GM18526 (cell line): ENCODE measurements around the gene CERS6.

Experiments
- POLR2A ChIP-seq: IDR thresholded peaks from 3 replicates; pipeline ENCODE4 v1.6.1; 2011; ENCODE audit not compliant: insufficient read length; ENCODE audit errors: extremely low read depth

CERS6 gene

DNA sequence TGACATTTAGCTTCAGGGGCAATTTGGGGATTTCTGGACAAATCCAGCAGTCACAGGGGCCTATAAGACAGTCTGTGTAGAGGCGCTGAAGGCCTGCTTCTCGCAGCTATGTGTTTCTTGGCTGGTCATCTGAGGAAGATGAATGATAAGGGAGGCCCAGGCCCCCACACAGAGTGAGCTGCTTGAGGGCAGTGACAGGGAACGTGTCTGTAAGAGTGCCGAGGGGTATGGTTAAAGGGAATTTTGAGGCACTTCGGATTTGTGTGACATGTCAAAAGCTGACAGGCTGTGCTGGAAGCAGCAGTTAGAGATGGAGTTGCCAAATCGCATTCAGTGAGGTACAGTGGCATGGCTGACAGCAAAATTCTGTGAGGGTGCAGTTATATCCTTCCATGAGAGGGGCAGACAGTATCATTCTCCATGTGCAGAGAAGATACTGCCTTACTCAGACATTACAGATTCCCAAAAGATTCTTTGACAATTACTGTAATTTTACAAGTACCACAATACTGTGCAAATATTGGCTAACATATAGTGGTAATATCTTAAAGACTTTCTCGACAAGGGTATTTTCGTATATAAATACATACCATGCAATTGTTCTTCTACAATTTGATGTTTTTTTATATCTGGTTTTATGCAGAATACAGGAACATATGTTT is 74.0 kb downstream of the CERS6 start:
- TF ChIP-seq POLR2A, result no peak

DNA sequence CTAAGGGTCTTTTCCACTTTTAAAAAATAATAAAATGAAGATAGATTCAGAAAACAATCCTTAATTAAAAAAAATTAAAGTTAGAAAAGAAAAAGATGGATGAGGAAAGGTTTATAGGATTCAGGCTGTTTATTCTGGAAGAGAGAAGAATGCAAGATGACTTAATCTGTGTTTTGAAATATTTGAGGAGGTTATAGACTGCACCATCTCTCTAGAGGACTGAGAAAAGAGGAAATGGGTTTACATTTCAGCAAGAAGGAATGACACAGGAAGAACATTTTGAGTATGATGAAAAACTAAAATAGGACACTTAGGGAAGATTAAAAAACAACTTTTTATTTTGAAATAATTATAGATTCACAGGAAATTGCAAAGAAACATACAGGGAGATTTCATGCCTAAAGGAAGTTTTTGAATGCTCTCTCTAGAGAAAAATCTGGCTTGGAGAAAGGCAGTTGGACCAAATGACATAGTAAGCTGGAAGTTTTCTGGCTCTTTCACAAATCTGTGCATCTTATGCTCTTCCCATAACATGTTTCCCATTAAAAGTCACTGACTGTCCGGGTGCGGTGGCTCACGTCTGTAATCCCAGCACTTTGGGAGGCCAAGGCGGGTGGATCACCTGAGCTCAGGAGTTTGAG is 75.0 kb downstream of the CERS6 start:
- no peak for TF ChIP-seq POLR2A

- no peak for TF ChIP-seq POLR2A
Observed at GRCh38 chr2:168534926-168535325, 78.9 kb downstream of the CERS6 start.

- TF ChIP-seq POLR2A, result no peak
Observed at GRCh38 chr2:168536925-168537466, 80.9 kb downstream of the CERS6 start.

DNA sequence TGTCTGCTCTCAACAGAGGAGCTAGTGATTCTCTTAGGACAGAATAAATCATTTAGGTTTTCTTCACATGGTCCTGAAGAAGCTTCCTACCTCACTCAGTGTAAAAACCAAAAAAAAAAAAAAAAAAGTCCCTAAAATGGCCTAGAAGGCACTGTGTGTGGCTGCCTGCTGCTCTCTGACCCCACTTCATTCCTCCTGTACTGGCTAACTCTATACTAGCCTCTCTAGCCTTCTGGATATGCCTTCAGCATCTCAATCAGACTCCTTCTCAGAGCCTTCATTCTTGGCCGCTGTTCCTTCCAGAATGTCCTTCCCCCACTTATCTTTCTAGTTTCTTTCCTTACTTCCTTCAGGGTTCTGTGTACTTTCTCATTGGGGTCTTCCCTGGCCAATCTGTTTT is 82.1 kb downstream of the CERS6 start:
- no peak for TF ChIP-seq POLR2A

- TF ChIP-seq POLR2A, result no peak
Observed at GRCh38 chr2:168538534-168538933, 82.5 kb downstream of the CERS6 start.

- no peak for TF ChIP-seq POLR2A
Observed at GRCh38 chr2:168539945-168540344, 83.9 kb downstream of the CERS6 start.

- no peak for TF ChIP-seq POLR2A
Observed at GRCh38 chr2:168541858-168542257, 85.8 kb downstream of the CERS6 start.

- TF ChIP-seq POLR2A, result no peak
Observed at GRCh38 chr2:168543037-168543436, 87.0 kb downstream of the CERS6 start.

GRCh38 chr2:168543935-168544334 is 87.9 kb downstream of the CERS6 start:
- TF ChIP-seq POLR2A, result no peak

- TF ChIP-seq POLR2A, result no peak
Observed at GRCh38 chr2:168545439-168546082, 89.5 kb downstream of the CERS6 start.

GRCh38 chr2:168550670-168551069 is 94.6 kb downstream of the CERS6 start:
- no peak for TF ChIP-seq POLR2A

- TF ChIP-seq POLR2A, result no peak
Observed at GRCh38 chr2:168552450-168552856, 96.4 kb downstream of the CERS6 start.

DNA sequence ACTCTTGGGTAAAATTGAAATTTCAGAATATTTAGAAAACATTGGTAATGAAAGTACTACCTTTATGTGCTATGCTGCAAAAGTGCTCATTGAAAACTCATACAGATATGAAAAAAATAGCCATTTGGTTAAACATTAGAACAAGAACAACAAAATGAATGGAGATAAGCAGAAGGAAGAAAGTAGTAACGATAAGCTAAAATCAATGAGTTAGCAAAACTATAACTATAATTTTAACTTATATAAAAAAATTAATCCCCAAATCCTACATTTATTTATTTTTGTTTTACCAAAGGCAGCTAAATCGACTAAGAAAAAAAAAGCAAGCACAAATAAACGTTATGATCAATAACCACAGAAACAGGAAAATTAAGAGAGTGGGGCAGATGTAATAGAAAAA is 99.2 kb downstream of the CERS6 start:
- TF ChIP-seq POLR2A, result no peak

GRCh38 chr2:168559187-168559586 is 103.1 kb downstream of the CERS6 start:
- TF ChIP-seq POLR2A, result no peak

DNA sequence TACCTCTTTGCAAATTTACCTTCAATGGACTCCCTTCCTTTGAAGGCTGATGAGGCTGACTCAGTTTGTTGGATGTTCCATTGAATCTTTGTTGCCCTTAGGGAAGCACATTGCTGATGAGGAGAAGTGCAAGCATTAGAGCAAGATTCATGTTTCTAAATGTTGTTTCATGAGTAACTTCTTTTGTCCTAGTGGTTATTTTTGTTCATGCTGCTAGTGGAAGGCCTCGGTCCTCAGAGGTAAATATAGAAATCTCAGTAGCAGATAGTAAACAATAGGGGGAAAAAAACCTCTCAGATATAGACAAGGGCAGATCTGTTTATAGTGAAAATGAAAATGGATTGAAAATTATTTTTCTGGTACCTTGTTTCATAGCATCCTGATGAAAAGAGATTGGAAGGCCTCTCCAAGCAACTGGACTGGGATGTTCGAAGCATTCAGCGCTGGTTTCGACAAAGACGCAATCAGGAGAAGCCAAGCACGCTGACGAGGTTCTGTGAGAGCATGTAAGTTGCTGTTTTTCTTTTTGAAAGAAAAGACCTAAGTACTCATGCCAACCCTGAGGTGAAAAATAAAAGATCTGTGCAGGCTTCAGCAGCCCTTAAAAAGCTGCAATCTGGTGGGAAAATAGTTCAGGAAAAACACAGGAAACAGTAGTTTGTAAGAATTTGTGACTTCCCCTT is 104.9 kb downstream of the CERS6 start:
- no peak for TF ChIP-seq POLR2A
